Measurements from ENCODE around the gene PAMR1. TPM values are rescaled to one million over a fixed set of nuclear protein-coding genes. Genes with fewer than 3 reads are reported as not detected.

Gene PAMR1
- total and polyA plus RNA-seq, 9 of the 15 experiments (the other 6 are each of a cell fraction or from before 2014, with no cell fraction given): not detected

DNA sequence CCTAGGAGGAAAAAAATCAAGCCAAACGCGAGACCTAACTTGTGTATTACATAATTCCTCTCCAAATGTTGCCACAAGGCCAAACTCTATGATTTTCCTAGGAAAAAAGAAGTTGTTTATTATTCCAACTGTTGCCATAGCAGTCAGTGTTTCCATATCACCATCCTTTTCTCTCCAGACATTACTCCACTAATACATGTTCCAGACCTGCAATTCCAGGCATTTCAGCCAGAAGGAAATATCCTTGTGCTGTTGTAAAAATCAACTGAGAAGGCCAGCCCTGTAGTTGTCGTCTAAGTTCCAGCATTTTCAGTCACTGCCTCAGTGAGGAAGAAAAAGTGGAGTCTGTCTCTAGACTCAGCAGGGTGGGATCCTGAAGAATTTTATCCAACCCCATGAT lies 33.1 kb upstream of the PAMR1 start:
- no TSS peak for BruUV-seq (replicated peaks)

DNA sequence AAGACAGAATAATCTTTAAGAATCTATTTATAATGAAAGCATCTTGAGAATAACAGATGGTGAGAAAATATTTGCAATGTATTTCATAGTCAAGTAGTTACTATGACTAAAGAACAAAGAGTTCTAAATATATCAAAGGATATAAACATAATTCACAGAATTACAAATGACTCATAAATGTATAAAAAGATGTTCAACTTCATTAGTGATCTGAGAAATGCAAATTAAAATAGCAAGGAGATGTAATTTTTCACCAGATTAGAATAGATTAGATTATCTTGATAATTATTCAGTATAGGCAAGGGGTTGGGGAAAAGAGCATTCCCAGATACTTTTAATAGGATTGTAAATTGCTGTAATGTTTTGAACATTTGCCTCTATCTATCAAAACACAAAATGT lies 30.1 kb upstream of the PAMR1 start:
- Histone ChIP-seq H3K36me3 (ENCODE audit: control insufficient read depth, insufficient read depth, low read length) (no peaks in the 10 kb centered on the region), H3K9me3 (replicated peaks; ENCODE audit: control insufficient read depth, insufficient read depth, low read depth, low read length) (no peaks in the 10 kb centered on the region), H3K27ac (ENCODE audit: extremely low read depth, low read depth, low read length) (no peak overlapping the region), H3K79me2 (ENCODE audit: control insufficient read depth, insufficient read depth, low read length) (no peaks in the 10 kb centered on the region), H3K4me3 (no peak overlapping the region), H4K20me1 (replicated peaks; ENCODE audit: control insufficient read depth, insufficient read depth, low read length) (no peaks in the 10 kb centered on the region), H3K4me2 (ENCODE audit: insufficient read depth, low read length) (no peak overlapping the region), H2AFZ (ENCODE audit: low read depth, low read length) (no peak overlapping the region), H3K4me1 (replicated peaks in 1 of 2; ENCODE audit: control insufficient read depth in 2 of 2, insufficient read depth in 2 of 2, low read length in 2 of 2) (no peaks in the 10 kb centered on the region), H3K9me1 (ENCODE audit: control insufficient read depth, insufficient read depth, low read length) (no peaks in the 10 kb centered on the region), H3K9ac (ENCODE audit: insufficient read depth in 1 of 2, low read depth in 2 of 2, low read length in 2 of 2) (no peak overlapping the region), H3K27me3 (ENCODE audit: control insufficient read depth in 2 of 2, insufficient read depth in 2 of 2, low read length in 2 of 2) (peaks cover 10 to 35% of the 10 kb centered on the region in 2 experiments; a peak in 4 of 5 replicates)
- DNase-seq (ENCODE audit: extremely low read depth in 1 of 4, low spot score in 3 of 4): no peak
- CTCF ChIA-PET (ENCODE audit: low intra/inter-chr PET ratio): no interaction called here
- no peak for FAIRE-seq
- intact Hi-C loops (cut with micrococcal nuclease): no loop called here
- TF ChIP-seq SMC3 (conservative IDR thresholded peaks at IDR 0.05; ENCODE audit: insufficient read depth, low read depth, low read length) (no peak), NELFE (IDR thresholded peaks at IDR 0.05; ENCODE audit: insufficient read depth, insufficient read length) (no peak)
- TF ChIP-seq, protein P1, sequence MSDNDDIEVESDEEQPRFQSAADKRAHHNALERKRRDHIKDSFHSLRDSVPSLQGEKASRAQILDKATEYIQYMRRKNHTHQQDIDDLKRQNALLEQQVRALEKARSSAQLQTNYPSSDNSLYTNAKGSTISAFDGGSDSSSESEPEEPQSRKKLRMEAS (CRISPR knock-in tag; IDR thresholded peaks at IDR 0.05): no peak
- TF ChIP-seq, protein P2, sequence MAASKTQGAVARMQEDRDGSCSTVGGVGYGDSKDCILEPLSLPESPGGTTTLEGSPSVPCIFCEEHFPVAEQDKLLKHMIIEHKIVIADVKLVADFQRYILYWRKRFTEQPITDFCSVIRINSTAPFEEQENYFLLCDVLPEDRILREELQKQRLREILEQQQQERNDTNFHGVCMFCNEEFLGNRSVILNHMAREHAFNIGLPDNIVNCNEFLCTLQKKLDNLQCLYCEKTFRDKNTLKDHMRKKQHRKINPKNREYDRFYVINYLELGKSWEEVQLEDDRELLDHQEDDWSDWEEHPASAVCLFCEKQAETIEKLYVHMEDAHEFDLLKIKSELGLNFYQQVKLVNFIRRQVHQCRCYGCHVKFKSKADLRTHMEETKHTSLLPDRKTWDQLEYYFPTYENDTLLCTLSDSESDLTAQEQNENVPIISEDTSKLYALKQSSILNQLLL (CRISPR knock-in tag; IDR thresholded peaks at IDR 0.05; ENCODE audit: borderline replicate concordance): no peak
- in situ Hi-C loops (cut with MboI): no loop called here
- no TSS peak for BruUV-seq (replicated peaks)
- ATAC-seq: no peak
- POLR2A ChIA-PET: no interaction called here

More for the DNA sequence above, 33.1 kb upstream of the PAMR1 start:
- ChIA-PET POLR2A (no interaction called here), CTCF (ENCODE audit: low intra/inter-chr PET ratio) (no interaction called here)
- DNase-seq (ENCODE audit: extremely low read depth in 1 of 4, low spot score in 3 of 4) (no peak), ATAC-seq (no peak), FAIRE-seq (no peak)
- H3K4me1 ChIP-seq (replicated peaks in 1 of 2; ENCODE audit: control insufficient read depth in 2 of 2, insufficient read depth in 2 of 2, low read length in 2 of 2): no peaks in the 10 kb centered on the region
- 0% methylated on average over 3 of the region's 3 CpGs for WGBS (ENCODE audit: insufficient coverage, low coverage, missing lambda C conversion rate)
- no peak overlapping the region for H3K4me2 ChIP-seq (ENCODE audit: insufficient read depth, low read length)
- H3K9me3 ChIP-seq (replicated peaks; ENCODE audit: control insufficient read depth, insufficient read depth, low read depth, low read length): no peaks in the 10 kb centered on the region
- H3K9me1 ChIP-seq (ENCODE audit: control insufficient read depth, insufficient read depth, low read length): no peaks in the 10 kb centered on the region
- H3K36me3 ChIP-seq (ENCODE audit: control insufficient read depth, insufficient read depth, low read length): no peaks in the 10 kb centered on the region
- in situ Hi-C loops (cut with MboI) (no loop called here), intact Hi-C loops (cut with micrococcal nuclease) (no loop called here)
- peaks cover 10 to 28% of the 10 kb centered on the region in 2 experiments; a peak in 3 of 5 replicates for H3K27me3 ChIP-seq (ENCODE audit: control insufficient read depth in 2 of 2, insufficient read depth in 2 of 2, low read length in 2 of 2)
- TF ChIP-seq SREBF1 (IDR thresholded peaks at IDR 0.05; ENCODE audit: borderline replicate concordance, low read depth, low read length): no peak
- TF ChIP-seq ZKSCAN8 (CRISPR knock-in tag; IDR thresholded peaks at IDR 0.05): no peak
- no peak overlapping the region for H3K9ac ChIP-seq (ENCODE audit: insufficient read depth in 1 of 2, low read depth in 2 of 2, low read length in 2 of 2)
- H3K4me3 ChIP-seq: no peak overlapping the region
- H3K27ac ChIP-seq (ENCODE audit: extremely low read depth, low read depth, low read length): no peak overlapping the region
- H4K20me1 ChIP-seq (replicated peaks; ENCODE audit: control insufficient read depth, insufficient read depth, low read length): no peaks in the 10 kb centered on the region
- no peak overlapping the region for H2AFZ ChIP-seq (ENCODE audit: low read depth, low read length)
- H3K79me2 ChIP-seq (ENCODE audit: control insufficient read depth, insufficient read depth, low read length): no peaks in the 10 kb centered on the region

All from K562 (cell line).